GM12801 (cell line): ENCODE measurements around the gene NTRK2.

ENCODE experiments used
- CTCF ChIP-seq: IDR thresholded peaks from one replicate; pipeline ENCODE4 v1.5.1; 2011; ENCODE audit warnings: control low read depth; ENCODE audit not compliant: insufficient read length; ENCODE audit errors: extremely low read depth

Gene NTRK2

GRCh38 chr9:84669288-84670137, at the start of gene NTRK2:
TSS of gene NTRK2 (plus strand) at chr9:84669729. CDS start at chr9:84670749, 1,020 bp downstream.
- TF ChIP-seq CTCF = no peak

- no peak for TF ChIP-seq CTCF
These were observed 49.2 kb upstream of the NTRK2 start for GRCh38 chr9:84620338-84620737.

GRCh38 chr9:84621811-84622210, 47.7 kb upstream of the NTRK2 start:
- TF ChIP-seq CTCF = no peak

- no peak for TF ChIP-seq CTCF
These were observed 46.5 kb upstream of the NTRK2 start for GRCh38 chr9:84622981-84623380.

GRCh38 chr9:84636436-84636835, 33.1 kb upstream of the NTRK2 start:
- no peak for TF ChIP-seq CTCF

GRCh38 chr9:84642553-84643141, 26.9 kb upstream of the NTRK2 start:
- TF ChIP-seq CTCF = no peak

GRCh38 chr9:84647699-84648098, 21.8 kb upstream of the NTRK2 start:
- no peak for TF ChIP-seq CTCF
